Measurements from ENCODE around the gene STRIP2.
"Not testable (repeated sequence)": the region's sequence is repeated elsewhere in the genome, so short reads cannot be mapped to it uniquely, and the experiment has no call there.

STRIP2 gene

GRCh38 chr7:129443612-129444011, 9.4 kb downstream of the STRIP2 start:
- no peak for DNase-seq (ENCODE audit: low read depth)
- no peak for TF ChIP-seq CTCF (conservative IDR thresholded peaks at IDR 0.05; ENCODE audit: low read length)
- no peak overlapping the region for H3K4me3 ChIP-seq (ENCODE audit: low read length)

- not testable (repeated sequence) for H3K4me3 ChIP-seq (ENCODE audit: low read length); DNase-seq (ENCODE audit: low read depth)
Observed at GRCh38 chr7:129444776-129445175, 10.5 kb downstream of the STRIP2 start.

- H3K4me3 ChIP-seq (ENCODE audit: low read length): not testable (repeated sequence)
- DNase-seq (ENCODE audit: low read depth): peak; percentile 13
Observed at GRCh38 chr7:129446925-129447324, 12.7 kb downstream of the STRIP2 start.

- DNase-seq (ENCODE audit: low read depth); H3K4me3 ChIP-seq (ENCODE audit: low read length): not testable (repeated sequence)
Observed at GRCh38 chr7:129447445-129447844, 13.2 kb downstream of the STRIP2 start.

GRCh38 chr7:129448608-129449007, 14.4 kb downstream of the STRIP2 start:
- H3K4me3 ChIP-seq (ENCODE audit: low read length); DNase-seq (ENCODE audit: low read depth): not testable (repeated sequence)

GRCh38 chr7:129450295-129450694, 16.1 kb downstream of the STRIP2 start:
- no peak for TF ChIP-seq CTCF (conservative IDR thresholded peaks at IDR 0.05; ENCODE audit: low read length)
- no peak overlapping the region for H3K4me3 ChIP-seq (ENCODE audit: low read length)
- no peak for DNase-seq (ENCODE audit: low read depth)

- no peak for DNase-seq (ENCODE audit: low read depth)
- no peak overlapping the region for H3K4me3 ChIP-seq (ENCODE audit: low read length)
- TF ChIP-seq CTCF (conservative IDR thresholded peaks at IDR 0.05; ENCODE audit: low read length): no peak
Observed at GRCh38 chr7:129452589-129453231, 18.5 kb downstream of the STRIP2 start.

- no peak for DNase-seq (ENCODE audit: low read depth)
- no peak for TF ChIP-seq CTCF (conservative IDR thresholded peaks at IDR 0.05; ENCODE audit: low read length)
- H3K4me3 ChIP-seq (ENCODE audit: low read length): no peak overlapping the region
Observed at GRCh38 chr7:129453510-129454248, 19.4 kb downstream of the STRIP2 start.

GRCh38 chr7:129454249-129454551, 20.0 kb downstream of the STRIP2 start:
- no peak for DNase-seq (ENCODE audit: low read depth)
- no peak for TF ChIP-seq CTCF (conservative IDR thresholded peaks at IDR 0.05; ENCODE audit: low read length)
- H3K4me3 ChIP-seq (ENCODE audit: low read length): no peak overlapping the region

All from AG10803 (cell line).